ENCODE results near the gene CAPN13. TPM values are rescaled to one million over a fixed set of nuclear protein-coding genes. Genes with fewer than 3 reads are reported as not detected.

The CAPN13 gene
- total RNA-seq, 6 donors from 2014 or later = 9.4 to 46.1 (median 17.5) TPM

DNA sequence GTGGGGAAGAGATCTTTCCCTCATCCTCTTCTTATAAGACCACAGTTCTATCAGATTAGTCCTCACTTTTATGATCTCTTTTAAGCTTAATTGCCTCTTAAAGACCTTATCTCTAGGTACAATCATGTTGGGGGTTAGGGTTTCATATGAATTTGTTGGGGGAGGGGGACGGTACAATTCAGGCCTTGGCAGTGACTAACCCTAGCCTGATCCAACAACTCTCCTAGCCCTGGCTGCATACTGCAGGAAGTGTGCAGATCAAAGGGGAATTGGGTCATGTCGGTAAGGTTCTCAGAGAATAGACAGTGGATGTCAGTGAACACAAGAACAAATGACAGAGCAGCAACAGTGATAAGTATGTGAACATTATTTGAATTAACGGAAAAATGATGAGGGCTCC is 16.4 kb downstream of the CAPN13 start:
- Histone ChIP-seq H3K27me3 (no peaks in the 10 kb centered on the region), H3K36me3 (no peaks in the 10 kb centered on the region), H3K9me3 (no peaks in the 10 kb centered on the region), H3K4me3 (no peak overlapping the region), H3K4me1 (no peaks in the 10 kb centered on the region), H3K27ac (no peak overlapping the region)
- DNase-seq = no peak
- TF ChIP-seq, protein P1, sequence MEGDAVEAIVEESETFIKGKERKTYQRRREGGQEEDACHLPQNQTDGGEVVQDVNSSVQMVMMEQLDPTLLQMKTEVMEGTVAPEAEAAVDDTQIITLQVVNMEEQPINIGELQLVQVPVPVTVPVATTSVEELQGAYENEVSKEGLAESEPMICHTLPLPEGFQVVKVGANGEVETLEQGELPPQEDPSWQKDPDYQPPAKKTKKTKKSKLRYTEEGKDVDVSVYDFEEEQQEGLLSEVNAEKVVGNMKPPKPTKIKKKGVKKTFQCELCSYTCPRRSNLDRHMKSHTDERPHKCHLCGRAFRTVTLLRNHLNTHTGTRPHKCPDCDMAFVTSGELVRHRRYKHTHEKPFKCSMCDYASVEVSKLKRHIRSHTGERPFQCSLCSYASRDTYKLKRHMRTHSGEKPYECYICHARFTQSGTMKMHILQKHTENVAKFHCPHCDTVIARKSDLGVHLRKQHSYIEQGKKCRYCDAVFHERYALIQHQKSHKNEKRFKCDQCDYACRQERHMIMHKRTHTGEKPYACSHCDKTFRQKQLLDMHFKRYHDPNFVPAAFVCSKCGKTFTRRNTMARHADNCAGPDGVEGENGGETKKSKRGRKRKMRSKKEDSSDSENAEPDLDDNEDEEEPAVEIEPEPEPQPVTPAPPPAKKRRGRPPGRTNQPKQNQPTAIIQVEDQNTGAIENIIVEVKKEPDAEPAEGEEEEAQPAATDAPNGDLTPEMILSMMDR (IDR thresholded peaks at IDR 0.05) = no peak
- TF ChIP-seq POLR2AphosphoS5 (IDR thresholded peaks at IDR 0.05) (no peak), EP300 (IDR thresholded peaks at IDR 0.05) (no peak), POLR2A (IDR thresholded peaks at IDR 0.05) (no peak)
- 66 to 69% methylated on average over 3 of the region's 3 CpGs for WGBS, 2 donors
- no peak for ATAC-seq (ENCODE audit: low FRiP score in 2 of 2)

DNA sequence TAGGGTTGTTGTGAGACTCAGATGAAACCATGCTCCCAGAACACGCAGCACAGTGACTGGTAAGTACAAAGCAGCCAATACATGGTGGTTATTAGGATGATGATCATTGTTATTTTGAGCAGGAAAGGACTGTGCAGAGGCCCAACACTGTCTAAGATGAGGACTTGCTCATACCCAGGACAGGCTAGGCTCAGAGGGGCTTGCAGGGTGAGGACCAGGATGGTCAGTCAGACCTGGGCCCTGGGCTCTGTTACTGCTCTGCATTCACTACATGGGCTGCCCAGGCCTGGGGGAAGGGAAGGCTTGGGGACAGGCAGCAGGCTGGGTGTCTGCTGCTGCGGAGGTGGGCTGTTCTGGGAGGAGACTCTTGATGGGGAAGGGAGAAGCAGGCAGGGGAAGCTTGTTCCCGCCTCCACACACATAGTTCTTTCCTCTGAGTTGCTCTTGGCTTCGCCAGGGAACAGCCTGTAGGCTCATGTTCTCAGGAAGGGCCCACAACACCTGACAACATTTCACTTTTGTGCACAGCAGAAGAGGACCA is 17.5 kb downstream of the CAPN13 start:
- DNase-seq (no peak), ATAC-seq (ENCODE audit: low FRiP score in 2 of 2) (peak in 1 of 2 donors; percentile 39)
- Histone ChIP-seq H3K4me3 (no peak overlapping the region), H3K27ac (no peak overlapping the region), H3K27me3 (no peaks in the 10 kb centered on the region), H3K4me1 (no peaks in the 10 kb centered on the region), H3K9me3 (no peaks in the 10 kb centered on the region), H3K36me3 (no peaks in the 10 kb centered on the region)
- TF ChIP-seq, protein P1 (IDR thresholded peaks at IDR 0.05) = no peak
- TF ChIP-seq EP300 (IDR thresholded peaks at IDR 0.05) (no peak), POLR2AphosphoS5 (IDR thresholded peaks at IDR 0.05) (no peak), POLR2A (IDR thresholded peaks at IDR 0.05) (no peak)
- WGBS, 2 donors = 70 to 89% methylated on average over 4 of the region's 4 CpGs

DNA sequence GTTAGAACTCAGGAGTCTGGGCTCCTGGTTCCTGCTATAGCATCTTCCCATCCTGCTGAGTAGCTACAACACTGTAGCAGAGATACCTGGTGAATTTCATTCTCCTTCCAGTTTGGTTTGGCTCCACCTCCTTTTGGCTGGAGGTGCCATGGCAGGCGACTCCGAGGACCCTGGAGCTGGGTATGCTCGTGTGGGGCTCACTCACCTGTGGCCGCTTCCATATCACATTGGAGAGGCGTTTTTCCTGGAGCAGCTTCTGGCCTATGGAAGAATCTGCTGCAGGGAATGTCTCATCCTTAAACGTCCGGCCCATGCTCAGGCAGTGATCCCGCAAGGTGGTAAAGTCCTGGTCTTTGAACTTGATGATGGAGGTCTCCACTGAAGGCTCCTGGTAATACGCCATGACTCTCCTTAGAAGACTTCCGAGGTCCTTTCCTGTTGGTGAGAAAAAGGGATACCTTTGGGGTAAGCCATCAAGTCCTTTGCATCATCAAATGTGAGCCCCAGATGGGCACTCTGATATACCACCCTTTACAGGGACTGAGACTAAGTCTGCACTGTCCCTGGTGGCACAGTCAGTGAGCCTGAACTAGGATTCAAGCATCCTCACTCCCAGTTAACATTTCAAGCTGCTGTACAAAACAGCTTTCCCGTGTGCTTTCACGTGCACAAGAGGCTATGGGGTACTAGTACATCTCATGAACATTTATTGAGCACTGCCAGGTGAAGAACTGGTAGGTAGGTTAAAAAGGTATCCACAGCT is 20.1 kb downstream of the CAPN13 start:
- Histone ChIP-seq H3K9me3 (no peaks in the 10 kb centered on the region), H3K4me3 (no peak overlapping the region), H3K27me3 (no peaks in the 10 kb centered on the region), H3K36me3 (no peaks in the 10 kb centered on the region), H3K27ac (no peak overlapping the region), H3K4me1 (no peaks in the 10 kb centered on the region)
- WGBS, 2 donors = 86 to 92% methylated on average over 11 to 12 of the region's 12 CpGs
- ATAC-seq (ENCODE audit: low FRiP score in 2 of 2) (no peak), DNase-seq (no peak)
- no peak for TF ChIP-seq EP300 (IDR thresholded peaks at IDR 0.05)
- TF ChIP-seq, protein P1 (IDR thresholded peaks at IDR 0.05) = no peak
- TF ChIP-seq POLR2A (IDR thresholded peaks at IDR 0.05) = no peak
- TF ChIP-seq POLR2AphosphoS5 (IDR thresholded peaks at IDR 0.05) = no peak

DNA sequence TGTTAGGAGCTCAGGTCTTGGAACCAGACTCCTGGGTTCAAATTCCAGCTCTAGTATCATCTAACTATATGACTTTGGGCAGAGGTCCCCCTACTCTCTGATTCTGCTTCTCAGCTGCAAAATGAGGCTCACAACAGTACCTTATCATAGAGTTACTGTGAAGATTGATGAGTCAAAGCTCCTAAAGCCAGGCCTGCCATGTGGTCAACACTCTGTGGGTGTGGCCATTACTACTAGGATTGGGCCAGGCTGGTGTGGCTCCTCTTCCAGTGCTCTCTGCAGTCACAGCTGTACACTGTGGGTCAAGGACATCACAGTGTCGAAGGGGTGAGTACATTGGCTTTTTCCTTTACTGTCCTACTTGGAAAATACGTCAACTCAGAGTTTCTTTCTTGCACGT is 22.6 kb downstream of the CAPN13 start:
- no peak for DNase-seq
- Histone ChIP-seq H3K4me1 (no peaks in the 10 kb centered on the region), H3K36me3 (no peaks in the 10 kb centered on the region), H3K27me3 (no peaks in the 10 kb centered on the region), H3K27ac (no peak overlapping the region), H3K4me3 (no peak overlapping the region), H3K9me3 (no peaks in the 10 kb centered on the region)
- ATAC-seq (ENCODE audit: low FRiP score in 2 of 2) = no peak
- TF ChIP-seq POLR2AphosphoS5 (IDR thresholded peaks at IDR 0.05) = no peak
- WGBS, 2 donors = 91 to 94% methylated on average over 3 of the region's 3 CpGs

DNA sequence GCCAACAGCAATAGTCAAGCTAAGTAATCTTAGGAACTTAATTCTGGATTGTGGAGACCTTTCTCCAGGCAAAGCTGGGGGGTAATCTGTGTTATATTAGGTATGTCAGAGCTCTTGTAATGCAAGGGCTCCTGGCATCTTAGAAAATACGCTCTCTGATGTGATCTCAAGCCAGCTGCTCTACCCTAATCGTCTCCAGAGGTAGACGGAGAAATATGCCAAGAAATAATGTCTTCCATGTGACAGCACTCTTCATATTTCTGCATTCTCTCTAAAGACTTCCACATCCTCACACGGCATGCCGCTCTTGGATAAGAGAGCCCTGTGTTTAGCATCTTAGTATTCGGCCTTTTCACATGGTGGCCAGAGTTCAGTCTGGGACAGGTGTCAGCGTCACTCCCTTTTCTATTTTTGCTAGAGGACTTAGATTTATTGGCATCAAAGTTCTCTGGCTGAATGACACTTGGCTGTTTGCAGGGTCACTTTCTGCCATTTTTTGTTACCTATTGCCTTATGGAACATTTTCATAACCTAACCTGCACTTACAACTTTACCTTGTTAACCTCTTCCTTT is 25.2 kb downstream of the CAPN13 start:
- 58 to 87% methylated on average over 7 of the region's 7 CpGs for WGBS, 2 donors
- Histone ChIP-seq H3K36me3 (no peaks in the 10 kb centered on the region), H3K27me3 (no peaks in the 10 kb centered on the region), H3K27ac (no peak overlapping the region), H3K9me3 (no peaks in the 10 kb centered on the region), H3K4me3 (no peak overlapping the region), H3K4me1 (no peaks in the 10 kb centered on the region)
- no peak for DNase-seq
- TF ChIP-seq POLR2A (IDR thresholded peaks at IDR 0.05) (no peak), POLR2AphosphoS5 (IDR thresholded peaks at IDR 0.05) (no peak), EP300 (IDR thresholded peaks at IDR 0.05) (no peak)
- TF ChIP-seq, protein P1 (IDR thresholded peaks at IDR 0.05) = no peak
- no peak for ATAC-seq (ENCODE audit: low FRiP score in 2 of 2)

Measured in upper lobe of left lung (tissue), 6 donors.